A549 (cell line): ENCODE results near the gene CDC73. TPM values are rescaled to one million over a fixed set of nuclear protein-coding genes. Genes with fewer than 3 reads are reported as not detected.

ENCODE experiments used
- ATAC-seq, 2 experiments: fragments of 200-7000 bp in 1 of 2; fragments of >200 bp in 1 of 2; cut with Nextera tagmentation in 1 of 2; cut with Tn5 transposase in 1 of 2; 3 replicates each; pipeline versions ENCODE4 v1.8.0 to v1.9.1; 2018 to 2020; ENCODE audit warnings: mild to moderate bottlenecking in 1 of 2, moderate library complexity in 1 of 2
- CTCF ChIA-PET: fragments of 300-600 bp; sonication (Branson Sonifier 250); formaldehyde crosslinking; extraction: SDS; loops from one replicate; lab custom pipeline; 2021; ENCODE audit warnings: antibody characterized with exemption, inconsistent platforms; lab: Yijun Ruan, JAX
- POLR2A ChIA-PET: fragments of 350-600 bp; formaldehyde crosslinking; extraction: SDS; loops from one replicate; lab custom pipeline; 2021; ENCODE audit warnings: antibody characterized with exemption, inconsistent platforms; lab: Yijun Ruan, JAX
- DNase-seq, 2 experiments: peaks; one replicate each; pipeline versions ENCODE4 v3.0.0 to v3.0.0-alpha.2; 2011 to 2016; ENCODE audit warnings: low read depth in 1 of 2, low spot score in 1 of 2
- FAIRE-seq: peaks from 2 replicates; lab custom pipeline; 2011; peaks lifted over from hg19 to GRCh38; lab: Jason Lieb, UNC
- H3K27ac ChIP-seq, 2 experiments: fragments of >200 bp; sonication (Bioruptor Twin); formaldehyde crosslinking; 3 replicates each; pipeline ENCODE4 v1.5.1; 2016 to 2017
- H3K4me1 ChIP-seq: fragments of >200 bp; sonication (Bioruptor Twin); formaldehyde crosslinking; 3 replicates; pipeline ENCODE4 v1.6.1; 2016
- H3K4me2 ChIP-seq: fragments of >200 bp; sonication (Bioruptor Twin); formaldehyde crosslinking; 3 replicates; pipeline ENCODE4 v1.6.1; 2016
- H3K4me3 ChIP-seq: fragments of >200 bp; sonication (Bioruptor Twin); formaldehyde crosslinking; 3 replicates; pipeline ENCODE4 v1.5.1; 2016
- H3K9me3 ChIP-seq: fragments of >200 bp; sonication (Bioruptor Twin); formaldehyde crosslinking; 3 replicates; pipeline ENCODE4 v1.6.1; 2016
- BHLHE40 ChIP-seq: IDR thresholded peaks from 2 replicates; pipeline ENCODE4 v1.6.1; 2012; ENCODE audit warnings: low read depth, low read length, inconsistent platforms
- CBX2 ChIP-seq: fragments of 200-600 bp; sonication (generic); IDR thresholded peaks from 2 replicates; pipeline ENCODE4 v1.6.1; 2016; ENCODE audit warnings: low read depth, mild to moderate bottlenecking, borderline replicate concordance
- CHD2 ChIP-seq: fragments of 150-350 bp; IDR thresholded peaks from 2 replicates; pipeline ENCODE4 v1.6.1; 2014; ENCODE audit warnings: low read length; ENCODE audit not compliant: partially characterized antibody
- CHD4 ChIP-seq: fragments of 200-600 bp; sonication (generic); IDR thresholded peaks from 2 replicates; pipeline ENCODE4 v1.6.1; 2016; ENCODE audit warnings: antibody characterized with exemption, mild to moderate bottlenecking, borderline replicate concordance
- CTCF ChIP-seq: fragments of >200 bp; sonication (Bioruptor Twin); formaldehyde crosslinking; IDR thresholded peaks from 3 replicates; pipeline ENCODE4 v1.5.1; 2016
- E2F6 ChIP-seq: IDR thresholded peaks from 2 replicates; pipeline ENCODE4 v1.6.1; 2012; ENCODE audit warnings: low read depth, borderline replicate concordance
- EHF ChIP-seq: fragments of 250-450 bp; sonication (Bioruptor Pico); IDR thresholded peaks from 2 replicates; pipeline ENCODE4 v1.5.0; 2020; ENCODE audit warnings: mild to moderate bottlenecking
- EHMT2 ChIP-seq: fragments of 200-600 bp; sonication (generic); IDR thresholded peaks from 2 replicates; pipeline ENCODE4 v1.6.1; 2016; ENCODE audit warnings: antibody characterized with exemption, low read depth, mild to moderate bottlenecking, moderate library complexity
- EP300 ChIP-seq, 2 experiments: fragments of >200 bp; sonication (Bioruptor Twin); formaldehyde crosslinking; IDR thresholded peaks; 2 replicates in 1 of 2; 3 replicates in 1 of 2; pipeline ENCODE4 v1.6.1; 2016 to 2017
- FOSL2 ChIP-seq, 2 experiments: fragments of 450-650 bp in 1 of 2; fragments of >200 bp in 1 of 2; sonication (Bioruptor Twin) in 1 of 2; formaldehyde crosslinking; IDR thresholded peaks; 2 replicates each; pipeline versions ENCODE4 v1.5.0 to v1.6.1; 2016 to 2020; ENCODE audit warnings: mild to moderate bottlenecking in 1 of 2, moderate library complexity in 1 of 2
- HDAC2 ChIP-seq: fragments of 200-600 bp; sonication (generic); IDR thresholded peaks from 2 replicates; pipeline ENCODE4 v1.6.1; 2016
- HES2 ChIP-seq: fragments of >200 bp; sonication (Bioruptor Twin); formaldehyde crosslinking; IDR thresholded peaks from 2 replicates; pipeline ENCODE4 v1.6.1; 2016
- HEYL ChIP-seq: fragments of 250-450 bp; sonication (Bioruptor Pico); IDR thresholded peaks from 2 replicates; pipeline ENCODE4 v1.8.0; 2021; ENCODE audit warnings: mild to moderate bottlenecking, moderate library complexity
- HOXA7 ChIP-seq: fragments of 250-450 bp; sonication (Bioruptor Pico); IDR thresholded peaks from 2 replicates; pipeline ENCODE4 v1.5.0; 2020; ENCODE audit warnings: mild to moderate bottlenecking, moderate library complexity
- JUN ChIP-seq, 2 experiments: fragments of >200 bp; sonication (Bioruptor Twin); formaldehyde crosslinking; IDR thresholded peaks; 2 replicates in 1 of 2; 3 replicates in 1 of 2; pipeline ENCODE4 v1.6.1; 2016 to 2017
- NFE2L2 ChIP-seq: fragments of 150-350 bp; conservative IDR thresholded peaks from 2 replicates; pipeline ENCODE4 v1.6.1; 2014; ENCODE audit warnings: low read length
- NPAS2 ChIP-seq: fragments of 250-450 bp; sonication (Bioruptor Pico); IDR thresholded peaks from 2 replicates; pipeline ENCODE4 v1.8.0; 2022; ENCODE audit warnings: mild to moderate bottlenecking, moderate library complexity, borderline replicate concordance
- POLR2AphosphoS2 ChIP-seq: conservative IDR thresholded peaks from 2 replicates; pipeline ENCODE4 v1.6.1; 2012; ENCODE audit warnings: low read length, improper control_type of control experiment, inconsistent platforms
- RCOR1 ChIP-seq: fragments of 150-350 bp; IDR thresholded peaks from 2 replicates; pipeline ENCODE4 v1.6.1; 2014; ENCODE audit warnings: antibody characterized with exemption, low read length, low read depth
- TFCP2L1 ChIP-seq: fragments of 250-450 bp; sonication (Bioruptor Pico); IDR thresholded peaks from 2 replicates; pipeline ENCODE4 v1.5.0; 2021; ENCODE audit warnings: mild to moderate bottlenecking
- ZC3H11A ChIP-seq: fragments of 450-650 bp; IDR thresholded peaks from 2 replicates; pipeline ENCODE4 v1.6.1; 2014; ENCODE audit warnings: antibody characterized with exemption, mild to moderate bottlenecking
- ZFP36 ChIP-seq: fragments of 450-650 bp; IDR thresholded peaks from 2 replicates; pipeline ENCODE4 v1.6.1; 2014; ENCODE audit warnings: borderline replicate concordance; ENCODE audit not compliant: partially characterized antibody
- ZNF302 ChIP-seq: fragments of 250-450 bp; sonication (Bioruptor Pico); IDR thresholded peaks from 2 replicates; pipeline ENCODE4 v1.9.0; 2021; ENCODE audit warnings: inconsistent platforms, mild to moderate bottlenecking, moderate library complexity
- ZSCAN20 ChIP-seq: fragments of 250-450 bp; sonication (Bioruptor Pico); IDR thresholded peaks from 2 replicates; pipeline ENCODE4 v1.8.0; 2022; ENCODE audit warnings: mild to moderate bottlenecking, moderate library complexity
- WGBS: methylation state at CpG from one replicate; pipeline ENCODE4 v1.1.6; 2017; ENCODE audit errors: missing lambda C conversion rate; 5-methylcytosine and 5-hydroxymethylcytosine counted together
- polyA plus RNA-seq, 4 experiments: library from polyadenylated mRNA; depleted of rRNA in 3 of 4; stranded (reverse); fragments of >200 nt; fragmentation: RNase III in 1 of 4; extraction: RNeasy Plus Mini Kit Qiagen cat#74134 plus additional on column Dnase treatment in 1 of 4; gene quantifications; 2 replicates in 3 of 4; 3 replicates in 1 of 4; pipeline ENCODE4 v1.2.3, GENCODE V29; 2011 to 2017

The CDC73 gene
- polyA plus RNA-seq, 2 of the 4 experiments (the other 2 are of a cell fraction): 42.2 to 77.9 TPM

- TF ChIP-seq EP300 (IDR thresholded peaks at IDR 0.05): no peak
- TF ChIP-seq EHMT2: no peak
- no peak for TF ChIP-seq HDAC2
- peak; percentile 27 for TF ChIP-seq CTCF
- no peak for TF ChIP-seq JUN (IDR thresholded peaks at IDR 0.05)
- TF ChIP-seq CHD4: no peak
- no peak for TF ChIP-seq HOXA7 (CRISPR knock-in tag)
- no peak for TF ChIP-seq HES2
- no peak for TF ChIP-seq ZC3H11A
- no peak for TF ChIP-seq HEYL (CRISPR knock-in tag)
- no peak for TF ChIP-seq NFE2L2
Measured at GRCh38 chr1:193190096-193190744, 68.4 kb downstream of the CDC73 start (continued).

- Histone ChIP-seq H3K4me1 (peaks cover 14% of the 10 kb centered on the region; the same call in 2 of the 3 replicates), H3K4me2 (no peak overlapping the region), H3K9me3 (no peaks in the 10 kb centered on the region), H3K27ac (no peak overlapping the region), H3K4me3 (no peak overlapping the region)
- no peak for FAIRE-seq
- 90% methylated on average over 8 of the region's 8 CpGs for WGBS
- DNase-seq: no peak
- POLR2A ChIA-PET: no interaction called here
- ATAC-seq: no peak
- TF ChIP-seq CBX2: no peak
- no peak for TF ChIP-seq FOSL2 (IDR thresholded peaks at IDR 0.05)
- no peak for TF ChIP-seq FOSL2 (CRISPR knock-in tag; IDR thresholded peaks at IDR 0.05)
- TF ChIP-seq CHD2: no peak
- no peak for TF ChIP-seq BHLHE40
- TF ChIP-seq HOXA7 (CRISPR knock-in tag): no peak
- CTCF ChIA-PET: no interaction called here
Measured at GRCh38 chr1:193192586-193192985, 70.8 kb downstream of the CDC73 start.

- WGBS: 90% methylated on average over 4 of the region's 4 CpGs
- CTCF ChIA-PET: interaction anchor here (0.6 kb wide), 1 partner anchor 159 kb away, joined by 3 read pairs; no protein-coding TSS in a partner anchor
Measured at GRCh38 chr1:193199940-193200339, 78.1 kb downstream of the CDC73 start.

More at GRCh38 chr1:193199940-193200339, 78.1 kb downstream of the CDC73 start:
- DNase-seq: no peak
- Histone ChIP-seq H3K4me1 (peaks cover 18% of the 10 kb centered on the region; the same call in 1 of the 3 replicates), H3K9me3 (no peaks in the 10 kb centered on the region), H3K27ac (no peak overlapping the region), H3K4me3 (no peak overlapping the region), H3K4me2 (no peak overlapping the region)
- ATAC-seq: no peak
- POLR2A ChIA-PET: no interaction called here
- TF ChIP-seq EHF (CRISPR knock-in tag) (no peak), ZNF302 (no peak), POLR2AphosphoS2 (no peak), EP300 (IDR thresholded peaks at IDR 0.05) (no peak), TFCP2L1 (CRISPR knock-in tag) (no peak), ZSCAN20 (CRISPR knock-in tag) (no peak), BHLHE40 (no peak), HDAC2 (no peak), CHD2 (no peak), E2F6 (no peak), NPAS2 (CRISPR knock-in tag) (no peak), ZFP36 (no peak), RCOR1 (no peak)
- FAIRE-seq: no peak
